Measurements from ENCODE around the gene EPYC.

EPYC gene

DNA sequence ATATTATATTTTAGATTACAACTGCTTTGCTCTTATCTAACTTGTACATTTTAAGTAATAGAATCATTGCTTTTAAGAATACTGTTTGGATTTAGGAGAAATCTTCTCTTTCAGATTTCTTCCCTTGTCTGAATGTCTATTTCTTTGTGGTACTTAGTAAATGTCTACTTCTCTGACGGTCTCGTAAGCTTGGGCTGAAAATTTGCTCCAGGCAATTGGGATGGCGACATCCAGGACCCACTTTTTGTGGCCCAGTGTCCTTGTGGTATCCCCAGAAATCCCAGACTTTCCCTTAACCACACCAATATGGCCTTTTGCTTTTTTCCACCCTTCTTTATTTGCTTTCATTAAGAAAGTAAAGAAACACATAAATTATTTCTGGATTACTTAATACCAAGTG, 25.8 kb downstream of the EPYC start:
- Histone ChIP-seq H3K9ac (ENCODE audit: low read depth, low read length) (no peak overlapping the region), H3K9me3 (ENCODE audit: control insufficient read depth, insufficient read depth, low read length) (no peaks in the 10 kb centered on the region), H3K4me1 (ENCODE audit: insufficient read depth, low read length) (peaks cover 9% of the 10 kb centered on the region; the same call in 1 of the 2 replicates), H3K36me3 (ENCODE audit: insufficient read depth, low read length) (no peaks in the 10 kb centered on the region)

DNA sequence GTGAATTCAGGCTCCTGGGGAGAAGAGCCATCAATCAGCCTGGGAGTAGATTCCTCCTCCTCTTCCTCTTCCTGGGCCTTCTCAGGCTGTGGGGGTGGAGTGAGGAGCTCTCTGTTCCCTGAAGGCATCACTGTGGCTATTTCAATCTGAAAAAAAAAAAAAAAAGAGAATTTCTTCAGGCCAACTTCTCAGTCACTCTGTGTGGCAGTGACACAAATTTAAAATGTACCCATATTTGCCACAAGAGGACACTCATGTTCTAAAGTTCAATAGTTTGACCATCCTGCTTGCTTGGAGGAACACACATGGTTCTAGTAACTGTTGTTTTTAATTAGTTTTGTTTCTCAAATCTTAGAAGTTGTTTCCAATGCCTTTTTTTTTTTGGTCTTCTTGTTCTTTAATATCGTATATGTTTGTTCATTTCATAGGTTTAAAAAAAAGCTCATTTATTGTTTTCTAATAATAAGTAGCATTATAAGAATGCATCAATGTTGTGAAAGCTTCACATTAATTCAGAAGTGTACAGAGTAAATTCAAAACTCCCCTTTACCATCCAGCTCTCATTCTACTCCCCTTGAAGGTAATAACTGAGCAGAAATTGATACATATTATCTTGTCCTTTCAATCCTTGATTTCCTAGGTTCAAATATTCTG, 26.5 kb downstream of the EPYC start:
- no peaks in the 10 kb centered on the region for H3K9me3 ChIP-seq (ENCODE audit: control insufficient read depth, insufficient read depth, low read length)
- no peaks in the 10 kb centered on the region for H3K36me3 ChIP-seq (ENCODE audit: insufficient read depth, low read length)
- H3K9ac ChIP-seq (ENCODE audit: low read depth, low read length) = no peak overlapping the region
- peaks cover 11% of the 10 kb centered on the region; the same call in 1 of the 2 replicates for H3K4me1 ChIP-seq (ENCODE audit: insufficient read depth, low read length)

DNA sequence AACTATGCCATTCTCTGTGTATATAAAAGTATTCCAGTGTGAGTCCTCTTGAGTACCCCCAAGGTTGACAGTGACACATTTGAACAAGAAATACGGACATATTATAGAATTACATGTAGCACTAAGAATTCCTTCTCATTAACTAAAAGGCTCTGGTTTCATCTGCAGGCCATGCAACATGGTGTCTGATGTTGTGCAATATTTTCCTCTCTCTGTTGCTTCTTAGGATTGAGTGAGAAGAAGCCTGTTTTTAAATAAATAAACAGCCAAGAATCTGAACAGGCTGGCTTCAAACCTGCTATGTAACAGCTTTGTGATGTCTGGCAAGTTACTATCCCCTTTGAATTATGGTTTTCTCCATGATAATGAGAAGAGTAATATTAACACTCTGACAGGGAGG, 27.5 kb downstream of the EPYC start:
- no peaks in the 10 kb centered on the region for H3K9me3 ChIP-seq (ENCODE audit: control insufficient read depth, insufficient read depth, low read length)
- H3K9ac ChIP-seq (ENCODE audit: low read depth, low read length) = no peak overlapping the region
- no peaks in the 10 kb centered on the region for H3K36me3 ChIP-seq (ENCODE audit: insufficient read depth, low read length)
- peaks cover 11% of the 10 kb centered on the region; the same call in 1 of the 2 replicates for H3K4me1 ChIP-seq (ENCODE audit: insufficient read depth, low read length)

DNA sequence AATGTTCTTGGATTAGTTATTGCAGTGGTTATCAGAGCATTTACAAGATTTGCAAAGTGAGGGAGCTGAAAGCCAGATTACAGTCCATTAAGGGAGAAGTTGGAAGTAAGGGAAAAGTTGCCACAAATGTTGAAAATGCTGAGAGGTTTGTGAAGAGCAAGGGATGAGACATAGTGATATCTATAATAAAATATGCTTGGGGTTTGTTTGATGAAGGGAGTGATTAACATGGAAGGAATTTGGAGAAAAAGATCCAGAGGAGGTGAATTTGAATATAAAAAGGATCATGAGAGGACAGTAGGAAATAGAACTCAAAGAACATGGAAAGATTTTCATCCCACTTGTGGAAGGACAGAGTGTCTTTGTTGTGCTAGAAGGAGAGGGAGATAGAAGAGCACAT, 30.5 kb downstream of the EPYC start:
- peaks cover 11% of the 10 kb centered on the region; the same call in 1 of the 2 replicates for H3K4me1 ChIP-seq (ENCODE audit: insufficient read depth, low read length)
- H3K36me3 ChIP-seq (ENCODE audit: insufficient read depth, low read length) = no peaks in the 10 kb centered on the region
- H3K9me3 ChIP-seq (ENCODE audit: control insufficient read depth, insufficient read depth, low read length) = no peaks in the 10 kb centered on the region
- H3K9ac ChIP-seq (ENCODE audit: low read depth, low read length) = no peak overlapping the region

DNA sequence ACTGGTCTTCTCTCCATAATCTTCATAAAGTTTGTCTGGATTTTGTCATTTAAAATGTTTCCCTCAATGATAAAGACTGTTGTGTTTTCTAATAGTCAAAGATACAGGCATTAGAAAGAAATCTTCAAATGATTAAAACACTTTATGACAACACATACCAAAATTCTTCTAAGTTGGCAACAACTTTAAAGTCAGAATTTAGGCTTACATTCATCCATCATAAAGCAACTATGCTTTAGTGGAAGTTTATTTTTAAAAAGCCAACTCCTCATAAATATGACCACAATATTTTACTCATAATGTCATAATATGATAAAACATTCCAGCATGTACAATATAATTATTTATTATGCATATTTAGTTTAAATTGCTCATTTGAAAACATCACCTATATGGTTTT, 32.5 kb downstream of the EPYC start:
- H3K4me1 ChIP-seq (ENCODE audit: insufficient read depth, low read length) = peaks cover 11% of the 10 kb centered on the region; the same call in 1 of the 2 replicates
- H3K36me3 ChIP-seq (ENCODE audit: insufficient read depth, low read length) = no peaks in the 10 kb centered on the region
- H3K9me3 ChIP-seq (ENCODE audit: control insufficient read depth, insufficient read depth, low read length) = no peaks in the 10 kb centered on the region
- no peak overlapping the region for H3K9ac ChIP-seq (ENCODE audit: low read depth, low read length)

DNA sequence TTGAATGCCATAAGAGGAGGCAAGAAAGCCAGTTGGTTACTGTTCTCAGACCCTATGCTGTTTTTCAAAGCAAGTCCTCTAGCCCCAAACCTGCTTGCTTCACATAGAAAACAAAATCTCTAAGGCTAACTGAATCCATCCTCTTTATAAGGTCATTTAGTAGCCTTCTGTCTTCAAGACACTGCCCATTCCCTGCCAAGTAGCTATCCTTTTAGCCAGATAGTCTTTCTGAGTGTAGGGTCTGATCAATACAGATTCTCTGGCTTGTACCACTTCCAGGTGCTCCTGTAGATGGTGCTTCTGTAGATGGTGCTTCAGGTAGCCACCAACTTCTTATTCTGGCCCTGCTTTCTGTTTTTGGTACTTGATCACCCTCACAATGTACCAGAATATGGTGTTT, 33.9 kb downstream of the EPYC start:
- H3K9me3 ChIP-seq (ENCODE audit: control insufficient read depth, insufficient read depth, low read length) = no peaks in the 10 kb centered on the region
- H3K9ac ChIP-seq (ENCODE audit: low read depth, low read length) = no peak overlapping the region
- no peaks in the 10 kb centered on the region for H3K36me3 ChIP-seq (ENCODE audit: insufficient read depth, low read length)
- H3K4me1 ChIP-seq (ENCODE audit: insufficient read depth, low read length) = peaks cover 11% of the 10 kb centered on the region; the same call in 1 of the 2 replicates

DNA sequence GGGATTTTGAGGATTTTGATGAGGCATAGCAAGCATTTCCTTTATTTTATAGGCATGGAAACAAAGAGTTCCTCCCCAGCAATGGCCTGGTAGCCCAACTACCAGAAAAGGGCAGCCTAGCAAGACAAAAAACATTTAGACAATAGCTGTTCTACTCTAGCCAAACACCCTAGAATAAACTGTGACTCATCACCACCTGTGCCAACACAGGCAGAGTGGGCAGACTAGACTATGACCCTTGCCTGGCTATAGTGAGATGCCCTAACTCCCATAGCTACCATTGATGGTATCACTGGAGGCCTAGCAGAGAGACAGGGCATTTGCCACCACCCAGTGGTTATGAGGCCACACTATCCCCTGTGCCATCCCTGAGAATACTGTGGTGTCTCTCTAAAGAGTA, 34.3 kb downstream of the EPYC start:
- peaks cover 11% of the 10 kb centered on the region; the same call in 1 of the 2 replicates for H3K4me1 ChIP-seq (ENCODE audit: insufficient read depth, low read length)
- no peak overlapping the region for H3K9ac ChIP-seq (ENCODE audit: low read depth, low read length)
- H3K9me3 ChIP-seq (ENCODE audit: control insufficient read depth, insufficient read depth, low read length) = no peaks in the 10 kb centered on the region
- H3K36me3 ChIP-seq (ENCODE audit: insufficient read depth, low read length) = no peaks in the 10 kb centered on the region

DNA sequence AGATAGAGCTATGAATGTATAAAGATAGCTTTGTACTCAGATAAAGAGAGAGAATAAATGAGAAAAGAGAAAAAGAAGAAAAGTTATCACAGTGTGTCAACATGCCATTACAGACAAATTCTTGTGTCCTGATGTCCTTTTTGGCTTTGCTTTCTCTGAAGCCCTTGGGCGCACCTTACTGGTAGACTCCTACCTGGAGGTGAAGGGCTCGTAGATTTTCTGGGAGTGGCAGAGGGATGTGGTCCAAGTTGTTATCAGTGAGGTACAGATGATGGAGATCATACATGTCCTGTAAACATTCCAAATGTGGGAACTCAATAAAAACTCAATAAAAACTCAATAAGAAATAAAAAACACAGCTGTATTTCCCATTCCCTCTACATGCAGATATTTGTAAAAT, 34.9 kb downstream of the EPYC start:
- H3K9ac ChIP-seq (ENCODE audit: low read depth, low read length) = no peak overlapping the region
- H3K4me1 ChIP-seq (ENCODE audit: insufficient read depth, low read length) = peaks cover 11% of the 10 kb centered on the region; the same call in 1 of the 2 replicates
- H3K36me3 ChIP-seq (ENCODE audit: insufficient read depth, low read length) = no peaks in the 10 kb centered on the region
- no peaks in the 10 kb centered on the region for H3K9me3 ChIP-seq (ENCODE audit: control insufficient read depth, insufficient read depth, low read length)

DNA sequence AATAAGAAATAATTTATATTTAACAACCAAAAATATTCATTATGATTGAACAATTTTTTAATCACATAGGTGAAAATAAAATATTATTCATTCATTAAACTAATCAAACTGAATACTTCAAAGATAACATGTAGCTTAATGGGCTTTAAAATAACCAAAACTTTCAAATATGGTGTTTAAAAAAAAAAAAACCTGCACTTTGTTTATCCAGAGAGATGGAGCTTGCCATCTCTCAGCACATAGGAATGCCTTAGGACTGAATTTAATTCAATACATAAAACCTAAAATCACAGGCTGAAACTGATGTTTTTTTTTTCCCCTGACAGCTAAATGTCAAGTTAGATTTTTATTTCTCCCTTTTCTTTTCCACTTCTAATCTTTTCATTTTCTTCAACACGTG, 35.4 kb downstream of the EPYC start:
- Histone ChIP-seq H3K9me3 (ENCODE audit: control insufficient read depth, insufficient read depth, low read length) (no peaks in the 10 kb centered on the region), H3K36me3 (ENCODE audit: insufficient read depth, low read length) (no peaks in the 10 kb centered on the region), H3K9ac (ENCODE audit: low read depth, low read length) (no peak overlapping the region), H3K4me1 (ENCODE audit: insufficient read depth, low read length) (peaks cover 6% of the 10 kb centered on the region; the same call in 1 of the 2 replicates)

DNA sequence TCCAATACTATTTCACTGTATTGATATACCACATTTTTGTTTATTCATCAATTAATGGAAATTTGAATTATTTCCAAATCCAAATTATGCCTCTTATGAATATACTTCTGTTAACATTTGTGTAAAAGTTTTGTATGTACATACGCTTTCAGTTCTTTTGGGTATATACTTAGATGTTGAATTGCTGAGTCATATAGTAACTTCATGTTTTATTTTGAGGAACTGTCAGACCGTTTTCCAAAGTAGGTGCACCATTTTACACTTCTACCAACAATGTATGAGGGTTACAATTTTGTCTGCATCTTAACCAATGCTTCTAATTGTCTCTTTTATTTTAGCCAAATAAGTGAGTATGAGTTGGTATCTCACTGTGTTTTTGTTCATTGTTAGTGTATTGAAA, 39.6 kb downstream of the EPYC start:
- no peaks in the 10 kb centered on the region for H3K9me3 ChIP-seq (ENCODE audit: control insufficient read depth, insufficient read depth, low read length)
- no peaks in the 10 kb centered on the region for H3K4me1 ChIP-seq (ENCODE audit: insufficient read depth, low read length)
- no peaks in the 10 kb centered on the region for H3K36me3 ChIP-seq (ENCODE audit: insufficient read depth, low read length)
- no peak overlapping the region for H3K9ac ChIP-seq (ENCODE audit: low read depth, low read length)

DNA sequence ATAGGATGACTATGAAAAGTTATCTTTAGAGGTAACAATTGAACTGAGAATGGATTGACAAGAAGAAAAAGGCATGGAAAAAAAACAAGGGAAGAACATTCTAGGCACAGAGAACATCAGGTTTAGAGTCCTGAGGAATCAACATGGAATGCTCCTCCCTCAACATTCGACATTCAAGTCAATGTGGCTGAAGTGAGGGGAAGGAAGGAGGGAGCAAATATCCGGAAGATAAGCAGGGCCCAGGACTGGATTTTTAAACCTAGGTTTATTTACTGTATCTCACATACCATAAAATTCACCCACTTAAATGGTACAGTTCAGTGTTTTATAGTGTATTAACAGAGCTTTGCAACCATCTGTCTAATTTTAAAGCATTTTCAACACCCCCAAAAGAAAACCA, 40.2 kb downstream of the EPYC start:
- H3K36me3 ChIP-seq (ENCODE audit: insufficient read depth, low read length) = no peaks in the 10 kb centered on the region
- no peaks in the 10 kb centered on the region for H3K4me1 ChIP-seq (ENCODE audit: insufficient read depth, low read length)
- no peaks in the 10 kb centered on the region for H3K9me3 ChIP-seq (ENCODE audit: control insufficient read depth, insufficient read depth, low read length)
- H3K9ac ChIP-seq (ENCODE audit: low read depth, low read length) = no peak overlapping the region

DNA sequence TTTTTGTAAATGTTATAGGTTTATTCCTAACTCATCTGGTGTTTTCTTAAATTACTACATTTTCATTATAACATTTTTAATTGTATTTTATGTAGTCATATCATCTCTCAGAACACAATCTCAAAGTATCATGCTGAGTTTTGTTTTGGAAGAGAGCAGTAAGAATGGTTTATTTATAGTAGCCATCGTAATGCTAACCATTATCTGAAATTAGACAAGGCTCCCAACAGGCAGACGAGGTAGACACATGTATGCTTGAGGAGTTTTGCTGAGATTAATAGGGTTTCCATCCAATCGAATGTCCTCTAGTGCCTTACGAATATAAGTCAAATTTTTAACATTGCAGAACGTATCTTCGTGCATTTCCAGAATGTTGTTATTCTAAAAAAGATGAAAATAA, 40.8 kb downstream of the EPYC start:
- H3K9ac ChIP-seq (ENCODE audit: low read depth, low read length) = no peak overlapping the region
- H3K4me1 ChIP-seq (ENCODE audit: insufficient read depth, low read length) = no peaks in the 10 kb centered on the region
- no peaks in the 10 kb centered on the region for H3K9me3 ChIP-seq (ENCODE audit: control insufficient read depth, insufficient read depth, low read length)
- H3K36me3 ChIP-seq (ENCODE audit: insufficient read depth, low read length) = no peaks in the 10 kb centered on the region

DNA sequence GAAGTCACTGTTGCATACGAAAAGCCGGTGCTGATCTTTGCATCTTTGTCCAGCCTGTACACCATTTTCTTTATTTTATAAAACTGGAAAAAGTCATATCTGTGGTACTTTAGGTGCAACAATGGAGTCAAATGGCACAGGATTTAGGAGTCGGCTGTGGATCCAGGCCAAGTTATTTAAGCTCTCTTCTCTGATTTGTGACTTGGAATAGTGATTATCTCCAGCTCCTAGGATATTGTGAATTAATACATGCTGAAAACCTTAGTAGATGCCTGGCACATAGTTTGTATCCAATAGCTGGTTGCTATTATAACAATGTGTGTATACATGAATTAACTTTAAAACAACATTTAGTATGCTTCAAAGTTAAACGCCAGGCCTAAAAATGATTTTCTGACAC, 43.6 kb downstream of the EPYC start:
- no peaks in the 10 kb centered on the region for H3K4me1 ChIP-seq (ENCODE audit: insufficient read depth, low read length)
- H3K9me3 ChIP-seq (ENCODE audit: control insufficient read depth, insufficient read depth, low read length) = no peaks in the 10 kb centered on the region
- no peaks in the 10 kb centered on the region for H3K36me3 ChIP-seq (ENCODE audit: insufficient read depth, low read length)
- no peak overlapping the region for H3K9ac ChIP-seq (ENCODE audit: low read depth, low read length)

DNA sequence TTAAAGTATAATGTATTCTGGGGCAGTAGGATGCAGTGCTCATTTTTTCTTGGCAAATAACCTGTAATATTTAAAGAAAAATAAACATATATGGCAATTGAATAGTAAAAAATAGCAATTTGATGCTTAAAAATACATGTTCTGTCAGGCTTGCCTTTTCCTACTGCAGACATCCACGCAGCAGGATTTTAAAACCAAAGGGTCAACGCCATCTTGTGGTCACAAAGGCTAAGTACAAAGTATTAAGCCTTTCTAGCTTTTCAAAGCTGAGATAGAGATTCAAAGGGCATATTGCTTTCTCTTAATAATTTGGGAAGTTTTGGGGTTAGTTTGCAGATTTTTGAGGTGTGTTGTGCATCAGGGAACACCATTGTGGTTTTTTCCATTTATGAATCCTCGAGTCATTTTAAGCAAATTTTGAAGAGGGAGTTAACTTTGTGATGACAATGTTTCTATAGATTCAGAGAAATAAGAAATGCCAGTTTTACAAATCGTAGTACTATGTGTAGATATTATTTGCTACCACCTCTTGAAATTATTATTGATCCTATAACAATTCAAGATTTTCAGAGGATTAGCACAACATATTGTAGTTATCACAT, 45.1 kb downstream of the EPYC start:
- no peaks in the 10 kb centered on the region for H3K9me3 ChIP-seq (ENCODE audit: control insufficient read depth, insufficient read depth, low read length)

DNA sequence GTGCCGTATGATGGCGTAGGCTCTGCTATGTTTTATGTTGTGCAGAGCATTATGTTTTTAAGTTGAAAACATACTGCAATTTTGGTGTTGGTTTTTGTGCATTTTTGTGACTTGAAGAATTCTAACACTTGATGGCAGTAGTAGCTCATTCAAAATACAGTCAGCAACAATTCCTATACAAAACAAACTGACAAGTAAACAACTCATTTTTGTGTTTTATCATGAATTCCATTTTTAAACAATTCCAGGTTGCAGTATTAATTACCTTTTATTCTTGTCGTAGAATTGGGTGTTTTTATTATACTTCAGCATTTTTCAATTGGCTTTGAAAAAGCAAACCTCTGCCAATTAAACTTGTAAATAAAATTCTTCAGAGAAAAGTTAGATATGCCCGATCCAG, 45.7 kb downstream of the EPYC start:
- Histone ChIP-seq H3K9me3 (ENCODE audit: control insufficient read depth, insufficient read depth, low read length) (no peaks in the 10 kb centered on the region), H3K36me3 (ENCODE audit: insufficient read depth, low read length) (no peaks in the 10 kb centered on the region), H3K4me1 (ENCODE audit: insufficient read depth, low read length) (no peaks in the 10 kb centered on the region), H3K9ac (ENCODE audit: low read depth, low read length) (no peak overlapping the region)

More for the DNA sequence above, 45.1 kb downstream of the EPYC start:
- H3K4me1 ChIP-seq (ENCODE audit: insufficient read depth, low read length) = no peaks in the 10 kb centered on the region
- no peak overlapping the region for H3K9ac ChIP-seq (ENCODE audit: low read depth, low read length)
- H3K36me3 ChIP-seq (ENCODE audit: insufficient read depth, low read length) = no peaks in the 10 kb centered on the region

All from ES-I3 (cell line).